ENCODE data around the gene NPY5R.

NPY5R gene
- total RNA-seq: 0 reads per million in 2 experiments

DNA sequence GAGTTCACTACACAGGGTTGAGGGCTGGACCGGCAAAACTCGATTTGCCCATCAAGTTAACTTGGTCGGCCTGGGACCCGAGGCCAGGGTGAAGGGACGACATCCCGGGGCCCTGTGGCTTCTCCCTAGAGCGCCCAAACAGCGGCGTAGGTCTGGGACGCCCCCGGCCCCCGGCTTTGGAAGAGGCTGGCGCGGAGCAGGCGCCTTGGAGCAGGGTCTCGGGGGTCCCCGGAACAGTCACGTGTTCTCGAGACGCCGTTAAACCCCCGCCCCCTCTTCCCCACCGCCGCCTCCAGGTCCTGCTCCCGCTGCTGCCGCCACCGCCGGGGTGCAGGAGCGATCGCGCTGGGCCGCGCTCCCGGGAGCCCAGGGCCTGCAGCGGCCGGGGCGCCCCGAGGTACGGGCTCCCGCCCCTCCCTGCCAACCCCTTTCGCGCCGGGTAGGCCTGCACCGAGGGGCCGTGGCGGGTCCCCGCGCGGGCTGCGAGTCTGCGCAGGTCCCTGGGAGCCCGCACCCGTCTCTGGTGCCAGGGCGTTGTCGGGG, at the start of gene NPY5R:
TSS of gene NPY5R (plus strand) at position 289 of the 543 bp plus-strand sequence. CDS start 6,382 bp downstream, outside the sequence.
- DNase-seq (ENCODE audit: low read depth): no peak

DNA sequence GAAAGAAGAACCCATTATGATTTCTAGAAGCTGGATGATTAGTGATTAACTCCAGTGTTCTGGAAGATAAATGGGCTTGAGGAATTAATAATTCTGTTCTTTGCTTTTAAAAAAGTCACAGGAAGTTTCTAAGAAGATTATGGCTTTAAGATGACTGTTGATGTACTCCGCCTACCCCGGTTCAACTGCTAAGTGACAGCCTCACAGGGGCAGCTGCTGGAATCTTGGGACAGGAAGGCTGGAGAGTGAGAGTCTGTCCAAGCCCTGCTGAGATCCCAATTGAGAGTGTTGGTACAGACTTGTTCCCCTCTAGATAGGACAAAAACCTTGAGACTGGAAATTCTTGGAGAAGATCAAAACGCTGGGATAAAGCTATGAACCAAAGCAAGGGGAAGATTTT, 48.6 kb upstream of the NPY5R start:
- DNase-seq (ENCODE audit: low read depth): no peak

DNA sequence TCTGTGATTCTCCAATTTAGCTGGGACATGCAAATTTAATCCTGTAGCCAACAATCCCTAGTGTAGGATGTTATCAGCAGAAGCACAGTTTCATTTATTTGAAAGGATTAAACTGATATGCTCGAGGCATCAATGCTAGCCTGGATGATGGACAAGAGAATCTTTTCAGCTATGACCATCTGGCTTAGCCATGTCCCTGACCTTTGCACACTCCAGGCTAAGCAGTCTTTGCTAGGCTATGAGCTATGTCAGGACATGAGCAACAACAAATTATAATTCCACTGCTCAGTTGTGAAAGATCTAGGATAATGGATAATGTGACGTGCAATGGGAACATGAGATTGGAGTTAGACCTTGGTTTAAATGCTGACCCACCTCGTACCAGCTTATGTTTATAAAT, 43.2 kb upstream of the NPY5R start:
- DNase-seq (ENCODE audit: low read depth): no peak

DNA sequence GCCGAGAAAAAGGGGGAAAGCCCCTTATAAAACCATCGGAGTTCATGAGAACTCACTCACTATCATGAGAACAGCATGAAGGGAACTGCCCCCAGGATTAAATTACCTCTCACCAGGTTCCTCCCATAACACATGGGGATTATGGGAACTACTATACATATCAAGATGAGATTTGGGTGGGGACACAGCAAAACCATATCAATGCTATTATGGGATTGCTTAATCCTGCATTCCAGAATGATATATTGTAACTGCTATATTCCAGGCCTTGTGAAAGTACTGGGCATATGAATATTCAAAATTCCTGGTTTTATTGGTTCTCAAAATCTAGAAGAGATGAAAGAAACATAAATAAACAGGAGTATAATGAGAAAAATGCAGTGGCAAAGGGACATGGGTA, 40.6 kb upstream of the NPY5R start:
- DNase-seq (ENCODE audit: low read depth): no peak

DNA sequence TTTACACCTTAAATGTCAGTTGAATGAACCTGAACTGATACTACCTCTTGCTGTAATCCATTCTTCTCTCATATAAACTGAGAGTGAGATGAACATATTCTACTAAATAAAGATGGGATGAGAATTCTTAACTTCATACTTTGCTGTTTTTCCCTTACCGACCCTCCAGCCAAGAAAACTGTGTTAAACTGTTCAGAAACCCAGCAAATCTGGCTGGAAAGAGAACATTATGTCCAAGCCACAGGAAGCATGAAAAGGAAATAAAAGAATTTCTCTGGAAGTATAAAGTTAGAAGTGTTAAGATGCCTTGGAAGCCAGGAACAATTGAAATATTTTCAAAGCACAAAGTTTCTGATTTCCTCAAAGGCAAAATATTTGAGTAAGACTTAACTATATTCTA, 34.2 kb upstream of the NPY5R start:
- DNase-seq (ENCODE audit: low read depth): no peak

DNA sequence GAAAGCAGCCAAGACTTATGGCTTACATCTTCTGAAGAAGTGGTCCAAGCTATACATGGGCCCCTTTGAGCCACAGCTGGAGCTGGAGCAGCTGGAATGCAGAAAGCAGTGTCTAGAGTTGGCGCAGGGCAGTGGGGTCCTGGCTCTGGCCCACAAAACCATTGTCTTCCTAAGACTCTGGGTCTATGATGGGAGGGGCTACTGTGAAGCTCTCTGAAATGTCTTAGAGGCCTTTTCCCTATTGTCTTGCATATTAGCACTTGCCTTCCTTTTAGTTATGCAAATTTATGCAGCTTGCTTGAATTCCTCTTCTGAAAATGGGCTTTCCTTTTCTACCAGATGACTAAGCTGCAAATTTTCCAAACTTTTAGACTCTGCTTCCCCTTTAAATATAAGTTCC, 26.6 kb upstream of the NPY5R start:
- DNase-seq (ENCODE audit: low read depth): no peak

DNA sequence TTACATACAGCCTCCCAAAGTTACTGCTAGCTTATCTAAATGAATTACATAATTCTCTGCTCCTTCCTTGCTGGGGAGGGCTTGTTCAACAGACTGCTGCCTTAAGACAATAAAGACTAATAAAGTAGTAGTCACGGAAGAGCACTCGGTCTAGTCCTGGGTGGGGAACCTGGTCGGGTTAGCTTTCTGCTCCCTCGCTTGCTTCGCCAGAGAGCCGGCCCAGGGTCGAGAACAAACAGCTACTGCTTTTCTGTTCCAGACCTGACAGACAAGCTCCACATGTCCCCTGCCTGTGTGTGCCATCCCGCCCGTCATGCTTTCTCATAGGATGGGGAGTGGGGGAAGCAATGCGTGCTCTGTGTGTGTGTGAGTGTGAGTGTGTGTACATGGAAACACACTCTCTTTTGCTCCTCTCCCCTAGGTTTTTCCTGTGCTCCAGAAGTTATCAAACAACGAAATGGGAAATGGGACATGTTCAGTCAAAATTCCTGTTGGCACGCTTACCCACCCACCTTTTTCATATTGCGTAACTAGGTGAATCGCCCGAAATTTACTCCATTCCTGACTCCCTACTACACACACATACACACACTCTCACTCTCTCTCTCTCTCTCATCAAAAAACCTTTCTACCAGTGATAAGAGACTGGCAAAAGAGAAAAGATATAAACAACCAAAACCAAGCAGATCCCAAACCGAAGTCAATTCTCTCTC, 12.6 kb upstream of the NPY5R start:
- DNase-seq (ENCODE audit: low read depth): no peak

DNA sequence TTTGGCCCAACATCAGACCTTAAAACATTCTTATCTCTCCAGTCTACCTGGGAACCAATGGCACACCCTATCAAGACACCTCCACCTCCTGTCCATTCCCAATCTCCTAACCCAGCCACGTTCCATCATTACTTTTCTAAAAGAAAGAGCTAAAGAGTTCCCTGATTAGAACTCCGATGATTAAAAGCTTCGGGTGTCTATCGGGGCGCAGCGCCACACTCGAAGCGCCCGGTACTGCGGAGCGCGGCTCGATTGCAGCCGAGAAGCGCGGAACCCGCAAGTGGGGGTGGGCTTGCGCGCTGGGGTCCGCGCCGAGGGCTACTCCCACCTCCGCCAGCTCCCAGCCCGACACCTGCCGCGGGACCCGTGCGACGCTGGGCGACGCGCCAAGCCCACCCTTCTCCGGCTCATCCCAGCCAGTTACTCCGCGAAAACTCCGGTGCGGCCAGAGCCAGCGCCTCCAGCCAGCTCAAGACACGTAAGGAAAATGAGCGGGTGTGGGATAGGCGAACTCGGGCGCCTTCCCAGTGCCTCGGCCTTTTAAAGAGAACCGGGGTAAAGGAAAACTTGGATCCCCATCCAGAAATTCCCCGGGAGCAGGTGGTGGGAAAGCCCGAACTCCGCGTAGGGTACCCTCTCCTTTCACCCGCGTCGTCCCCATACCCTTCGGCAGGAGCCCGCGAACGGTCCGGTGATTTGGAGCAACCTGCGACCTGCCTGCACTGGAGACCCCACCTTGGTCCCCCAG, 11.9 kb upstream of the NPY5R start:
- no peak for DNase-seq (ENCODE audit: low read depth)

DNA sequence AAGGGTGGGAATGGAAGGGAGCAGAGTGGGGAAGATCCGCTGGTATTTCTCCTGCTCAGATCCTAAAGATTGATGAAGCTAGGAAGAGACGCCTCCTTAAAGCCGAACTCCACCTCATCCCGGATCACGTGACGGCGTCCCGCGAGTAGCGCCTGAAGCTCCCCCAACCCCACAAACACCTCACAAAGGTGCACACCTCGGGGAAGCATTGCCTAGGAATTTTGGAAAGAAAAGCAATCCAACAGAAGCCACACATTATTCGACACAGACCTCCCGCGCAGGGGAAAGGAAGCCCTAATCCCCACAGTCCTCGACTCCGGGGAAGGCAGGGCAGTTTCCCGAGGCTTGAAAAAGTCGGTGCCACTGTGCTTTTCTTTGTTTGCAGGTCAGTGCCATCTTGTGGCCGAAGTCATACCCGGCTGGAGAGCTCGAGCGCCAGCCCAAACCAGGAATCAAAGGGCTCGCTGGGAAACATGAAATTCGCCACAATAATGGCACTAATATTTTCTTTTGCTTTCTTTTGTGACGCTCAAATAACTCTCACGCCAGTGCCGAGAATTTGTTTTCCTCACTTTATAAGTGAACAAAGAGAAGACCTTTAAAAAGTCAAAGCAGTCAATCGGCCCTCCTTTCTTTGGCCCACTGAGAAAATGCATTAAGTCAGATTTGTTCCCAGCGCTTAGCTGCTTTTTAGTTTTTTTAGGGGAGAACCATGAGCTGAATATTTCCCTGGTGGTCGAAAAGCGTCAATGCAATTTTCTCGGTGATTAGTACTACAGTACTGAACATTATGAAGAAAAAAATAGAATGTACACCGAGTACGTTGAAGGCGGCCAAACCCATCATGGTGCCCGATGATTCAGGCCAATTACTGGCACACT, 10.9 kb upstream of the NPY5R start, which contains the start of gene NPY1R:
TSS of gene NPY1R (minus strand) at position 71 of the 881 bp plus-strand sequence. CDS start 6,042 bp downstream, outside the sequence.
- no peak for DNase-seq (ENCODE audit: low read depth)

DNA sequence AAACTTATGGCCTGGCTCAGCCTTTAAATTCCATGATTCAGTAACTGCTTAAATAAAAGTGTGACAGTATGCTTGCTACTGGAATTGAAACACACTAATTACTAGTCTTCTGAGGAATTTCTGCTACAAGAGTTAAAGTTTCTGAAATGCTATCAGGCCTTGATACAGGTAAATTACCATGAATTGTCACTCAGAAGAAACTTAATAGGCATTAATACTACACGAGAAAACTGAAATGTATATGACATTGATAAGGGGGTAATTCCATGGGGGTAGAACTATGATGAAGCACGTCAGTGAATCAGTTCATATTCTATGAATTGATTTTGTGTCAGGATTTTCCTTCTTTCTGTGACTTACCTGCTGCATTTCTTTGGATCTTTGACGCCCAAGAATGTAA, 8.3 kb upstream of the NPY5R start:
- no peak for DNase-seq (ENCODE audit: low read depth)

DNA sequence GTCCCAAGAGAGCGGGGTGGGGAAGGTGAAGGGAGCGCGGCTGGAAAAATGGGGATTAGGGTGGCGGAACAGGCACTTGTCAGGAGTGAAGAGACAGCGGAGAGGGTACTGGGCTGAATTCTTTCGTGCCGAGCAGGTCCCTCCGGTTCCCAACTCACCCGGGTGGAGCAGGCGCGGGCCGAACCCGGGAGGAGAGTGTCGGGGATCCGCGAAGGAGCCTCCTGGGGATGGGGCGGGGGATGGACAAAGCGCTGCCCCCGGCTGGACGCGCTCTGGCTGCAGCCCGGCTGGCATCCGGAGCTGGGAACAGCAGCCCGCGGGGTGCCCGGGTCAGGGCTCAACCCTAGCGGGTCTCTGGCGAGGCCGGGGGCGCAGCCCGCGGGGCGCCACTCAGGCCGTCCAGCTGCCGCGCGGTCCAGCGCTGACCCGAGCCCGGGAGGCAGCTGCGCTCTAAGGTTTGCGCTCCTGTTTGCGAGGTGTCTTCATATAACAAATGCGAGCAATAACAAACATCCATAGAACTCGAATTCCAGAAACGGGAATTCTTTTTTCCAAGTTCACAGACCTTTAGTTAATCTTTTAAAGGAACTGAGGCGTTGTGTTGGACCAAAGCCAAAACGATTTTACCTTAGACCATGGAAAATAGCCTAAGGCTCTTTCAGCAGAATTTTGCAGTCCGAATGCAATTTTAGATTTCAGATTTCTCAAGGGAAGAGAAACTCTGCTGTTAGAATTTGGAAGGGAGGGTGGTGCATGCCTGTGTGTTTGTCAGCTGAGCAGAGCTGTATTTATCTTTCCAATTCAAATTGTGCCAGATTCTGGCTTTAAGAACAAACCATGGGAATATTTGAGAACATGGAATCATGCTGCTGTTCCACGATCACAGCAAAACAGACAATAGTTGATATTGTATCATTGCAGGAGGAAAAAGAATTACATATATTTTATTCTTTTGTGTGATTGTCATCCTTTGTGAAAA, 744 bp downstream of the NPY5R start:
- DNase-seq (ENCODE audit: low read depth): no peak

DNA sequence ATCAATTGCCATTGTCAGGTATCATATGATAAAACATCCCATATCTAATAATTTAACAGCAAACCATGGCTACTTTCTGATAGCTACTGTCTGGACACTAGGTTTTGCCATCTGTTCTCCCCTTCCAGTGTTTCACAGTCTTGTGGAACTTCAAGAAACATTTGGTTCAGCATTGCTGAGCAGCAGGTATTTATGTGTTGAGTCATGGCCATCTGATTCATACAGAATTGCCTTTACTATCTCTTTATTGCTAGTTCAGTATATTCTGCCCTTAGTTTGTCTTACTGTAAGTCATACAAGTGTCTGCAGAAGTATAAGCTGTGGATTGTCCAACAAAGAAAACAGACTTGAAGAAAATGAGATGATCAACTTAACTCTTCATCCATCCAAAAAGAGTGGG, 7.0 kb downstream of the NPY5R start:
- DNase-seq (ENCODE audit: low read depth): no peak

DNA sequence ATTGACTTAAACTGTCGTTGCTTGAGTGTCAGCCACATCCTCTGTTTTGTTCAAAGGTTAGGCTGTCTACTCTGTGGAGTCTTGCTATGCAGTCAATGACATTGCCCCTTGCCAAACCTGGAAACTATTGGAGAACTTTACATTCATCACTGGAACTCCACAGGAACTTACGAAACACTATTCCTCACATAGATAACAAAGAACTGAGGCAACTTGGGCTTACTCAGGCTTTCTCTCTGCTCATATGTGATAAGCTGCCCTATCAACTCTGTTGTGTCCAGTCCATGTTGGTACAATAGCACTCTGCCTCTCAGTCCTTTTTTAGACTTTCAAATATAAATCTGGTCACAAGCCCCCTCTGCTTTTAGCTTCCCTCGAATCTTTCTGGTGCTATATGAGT, 9.4 kb downstream of the NPY5R start:
- no peak for DNase-seq (ENCODE audit: low read depth)

DNA sequence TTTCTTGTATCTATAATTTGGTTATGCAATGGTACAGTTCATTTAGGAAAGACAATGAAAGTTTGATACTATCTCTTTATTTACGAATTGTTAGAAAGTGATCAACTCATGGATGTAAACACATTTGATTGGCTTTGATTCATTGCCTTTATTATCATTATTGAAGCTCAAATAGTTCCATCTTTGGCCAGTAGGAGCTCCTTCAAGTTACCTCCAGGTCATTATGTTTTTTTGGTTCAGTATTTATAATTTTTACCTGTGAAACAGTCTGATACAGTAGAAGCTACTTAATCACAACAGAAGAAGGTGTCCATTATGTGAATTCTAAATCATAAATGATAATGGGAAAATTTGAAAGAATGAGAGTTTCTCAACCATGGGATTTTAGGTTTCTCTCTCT, 12.4 kb downstream of the NPY5R start:
- no peak for DNase-seq (ENCODE audit: low read depth)

DNA sequence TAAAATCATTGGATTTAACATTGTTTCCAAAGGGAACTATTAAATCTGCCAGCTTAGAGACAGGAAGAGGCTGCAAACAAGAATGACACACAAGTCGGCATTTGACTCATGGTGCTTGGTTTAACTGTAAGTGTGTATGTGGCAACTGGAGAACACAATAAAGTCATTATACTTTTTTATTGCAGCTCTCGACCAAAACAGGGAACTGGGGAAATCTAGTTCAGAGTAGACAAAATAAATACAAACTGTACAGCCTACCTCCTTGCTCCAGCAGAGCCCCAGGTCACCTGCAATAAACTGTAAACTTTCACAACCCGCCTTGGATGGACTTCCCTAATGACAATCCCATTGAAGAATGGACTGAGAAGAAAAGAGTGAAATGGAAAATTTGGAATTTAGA, 24.0 kb downstream of the NPY5R start:
- DNase-seq (ENCODE audit: low read depth): no peak

DNA sequence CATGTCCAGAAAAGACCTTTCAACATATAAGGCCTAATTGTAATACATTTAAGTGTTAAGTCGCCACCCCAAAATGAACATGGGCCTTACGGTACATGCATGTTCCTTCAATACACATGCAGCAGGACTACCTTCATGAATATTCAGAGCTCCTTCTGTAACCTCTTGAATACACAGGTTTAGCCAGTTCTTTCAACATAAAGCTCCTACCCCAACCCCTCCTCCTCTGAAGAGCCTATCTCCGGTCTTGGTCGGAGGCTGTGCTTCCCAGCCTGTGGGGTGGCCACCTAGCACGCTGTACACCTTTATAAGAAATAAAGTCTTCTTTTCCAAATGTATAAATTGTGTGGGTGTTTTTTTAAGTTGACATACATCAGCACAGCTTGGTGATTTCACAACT, 28.3 kb downstream of the NPY5R start:
- no peak for DNase-seq (ENCODE audit: low read depth)

DNA sequence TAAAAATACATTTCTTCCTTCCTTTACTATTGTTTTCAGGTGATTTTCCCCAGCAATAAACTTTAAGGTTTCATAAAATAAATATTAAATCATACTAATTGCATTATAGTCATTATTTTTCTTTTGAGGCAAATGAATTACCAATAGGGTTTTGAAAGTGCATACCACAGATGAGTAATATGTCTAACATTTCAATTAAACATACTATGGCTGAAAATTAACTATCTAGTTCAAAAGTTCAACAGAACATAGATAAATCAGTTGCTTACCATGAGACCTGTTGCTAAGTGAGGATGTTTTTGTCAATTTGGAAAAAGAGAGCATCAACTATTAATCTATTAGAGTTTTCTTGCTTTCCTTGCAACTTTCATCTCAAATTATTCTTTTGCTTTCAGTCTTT, 35.0 kb downstream of the NPY5R start:
- DNase-seq (ENCODE audit: low read depth): no peak

DNA sequence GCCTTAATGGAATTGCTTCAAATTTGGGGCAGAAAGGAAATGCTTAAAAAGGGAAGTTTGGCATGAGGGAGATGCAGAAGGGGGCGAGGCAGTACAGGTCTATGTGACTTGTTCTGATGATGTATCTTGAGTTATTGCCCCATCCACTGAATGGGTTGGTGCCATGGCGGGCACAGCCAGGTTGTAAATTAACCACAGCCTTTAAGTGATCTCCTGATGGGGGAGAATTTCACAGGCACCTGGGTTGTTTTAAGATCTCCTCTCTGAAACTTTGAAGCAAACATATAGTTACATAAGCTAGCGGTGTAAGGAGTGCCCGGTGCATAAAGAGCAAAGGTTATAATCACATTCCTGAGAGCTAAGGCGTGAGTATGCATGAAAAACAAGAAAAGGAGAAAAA, 37.0 kb downstream of the NPY5R start:
- DNase-seq (ENCODE audit: low read depth): no peak

DNA sequence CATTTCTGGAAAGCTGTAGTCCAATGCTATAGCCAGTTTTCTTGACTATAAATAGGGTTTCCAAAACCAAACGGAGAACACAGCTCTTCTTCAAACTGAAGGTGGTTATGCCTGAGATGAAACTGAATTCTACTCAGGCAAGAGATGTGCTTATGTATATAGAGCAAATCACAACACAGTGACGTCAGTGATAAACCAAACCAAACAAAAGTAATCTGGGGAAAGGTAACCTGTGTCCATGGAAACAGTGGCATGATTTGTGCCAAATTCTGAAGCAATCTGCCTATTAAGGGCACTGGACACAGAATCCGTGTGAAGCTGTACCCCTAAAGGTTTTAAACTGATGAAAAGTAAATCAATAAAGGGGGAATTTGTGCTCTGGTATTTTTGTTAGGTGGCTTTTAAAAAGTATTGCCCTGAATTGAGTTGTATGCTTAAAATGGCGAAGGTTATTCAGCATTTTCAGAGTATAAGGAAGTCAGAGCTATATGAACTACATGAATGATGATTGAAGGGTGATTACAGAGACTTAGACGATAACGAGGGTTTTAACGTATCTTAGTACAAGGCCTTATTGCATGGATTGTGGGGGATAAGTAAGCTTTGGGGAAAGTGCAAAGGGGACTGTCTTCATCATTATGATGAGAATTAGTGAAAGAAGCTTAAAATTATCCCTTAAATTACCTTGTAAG, 38.6 kb downstream of the NPY5R start:
- DNase-seq (ENCODE audit: low read depth): no peak

DNA sequence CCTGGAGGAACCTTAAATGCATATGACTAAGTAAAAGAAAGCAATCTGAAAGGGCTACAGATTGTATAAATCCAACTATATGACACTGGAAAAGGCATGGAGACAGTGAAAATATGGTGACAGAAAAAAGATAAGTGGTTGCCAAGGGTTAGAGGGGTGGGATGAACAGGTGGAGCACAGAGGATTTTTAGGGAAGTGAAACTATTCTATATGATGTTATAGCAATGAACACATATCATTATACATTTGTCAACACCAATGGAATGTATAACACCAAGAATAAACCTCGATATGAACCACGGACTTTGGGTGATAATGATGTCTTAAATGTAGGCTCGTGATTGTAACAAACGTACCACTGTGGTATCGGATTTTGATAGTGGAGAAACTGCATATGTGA, 40.7 kb downstream of the NPY5R start:
- DNase-seq (ENCODE audit: low read depth): no peak
